Neural cell (in vitro differentiated cells): ENCODE measurements around the gene PTCH1. TPM values are rescaled to one million over a fixed set of nuclear protein-coding genes. Genes with fewer than 3 reads are reported as not detected.

Experiments
- H2AFZ ChIP-seq: fragments of 200-600, 300-800 bp; sonication (generic), shearing (Covaris generic); 2 replicates; pipeline ENCODE4 v1.6.0; 2014; ENCODE audit warnings: low read depth, mild to moderate bottlenecking, antibody characterized with exemption, low read length, moderate library complexity
- H3F3A ChIP-seq: fragments of 200-600 bp; shearing (Covaris generic); 2 replicates; pipeline ENCODE4 v1.6.1; 2016; ENCODE audit warnings: mild to moderate bottlenecking, moderate library complexity, mixed read lengths, antibody characterized with exemption, low read length; ENCODE audit not compliant: insufficient read depth, poor library complexity, severe bottlenecking
- H3K27ac ChIP-seq: fragments of 200-600, 300-800 bp; sonication (generic), shearing (Covaris generic); 2 replicates; pipeline ENCODE4 v1.5.1; 2014; ENCODE audit warnings: mild to moderate bottlenecking, low read length, moderate library complexity
- H3K27me3 ChIP-seq: fragments of 300-800, 200-600 bp; sonication (generic), shearing (Covaris generic); 2 replicates; pipeline ENCODE4 v1.6.0; 2014; ENCODE audit warnings: mild to moderate bottlenecking, low read depth, low read length, moderate library complexity; ENCODE audit not compliant: insufficient read depth
- H3K36me3 ChIP-seq: fragments of 300-800, 200-600 bp; sonication (generic), shearing (Covaris generic); 2 replicates; pipeline ENCODE4 v1.5.1; 2014; ENCODE audit warnings: mild to moderate bottlenecking, antibody characterized with exemption, low read length, moderate library complexity; ENCODE audit not compliant: insufficient read depth
- H3K4me2 ChIP-seq: fragments of 300-800, 200-600 bp; sonication (generic), shearing (Covaris generic); 2 replicates; pipeline ENCODE4 v1.6.0; 2014; ENCODE audit warnings: mild to moderate bottlenecking, low read length
- H3K4me3 ChIP-seq: fragments of 300-800, 200-600 bp; sonication (generic), shearing (Covaris generic); 2 replicates; pipeline ENCODE4 v1.5.1; 2014; ENCODE audit warnings: mild to moderate bottlenecking, low read length, moderate library complexity
- H3K79me2 ChIP-seq: fragments of 200-600 bp; shearing (Covaris generic); replicated peaks from 2 replicates; pipeline ENCODE4 v1.6.0; 2014; ENCODE audit warnings: mild to moderate bottlenecking, low read length, moderate library complexity; ENCODE audit not compliant: insufficient read depth
- H3K9ac ChIP-seq: fragments of 300-800, 200-600 bp; sonication (generic), shearing (Covaris generic); 2 replicates; pipeline ENCODE4 v1.6.1; 2016; ENCODE audit warnings: mild to moderate bottlenecking, low read length, mixed read lengths
- H3K9me2 ChIP-seq: fragments of 200-600 bp; shearing (Covaris generic); 2 replicates; pipeline ENCODE4 v1.6.1; 2016; ENCODE audit warnings: mild to moderate bottlenecking, low read length, mixed read lengths; ENCODE audit not compliant: insufficient read depth
- H3K9me3 ChIP-seq: fragments of 200-600, 300-800 bp; sonication (generic), shearing (Covaris generic); 2 replicates; pipeline ENCODE4 v1.6.1; 2016; ENCODE audit warnings: mild to moderate bottlenecking, mixed run types, low read length, moderate library complexity, mixed read lengths
- H4K20me1 ChIP-seq: fragments of 200-600 bp; shearing (Covaris generic); 2 replicates; pipeline ENCODE4 v1.6.1; 2016; ENCODE audit warnings: mild to moderate bottlenecking, mixed run types; ENCODE audit not compliant: insufficient read depth
- EP300 ChIP-seq: fragments of 450-650 bp; conservative IDR thresholded peaks from 2 replicates; pipeline ENCODE4 v1.6.1; 2014; ENCODE audit warnings: antibody characterized with exemption, mild to moderate bottlenecking, moderate library complexity; ENCODE audit not compliant: poor library complexity, severe bottlenecking
- EZH2 ChIP-seq: fragments of 200-600, 300-800 bp; shearing (Covaris generic), sonication (generic); IDR thresholded peaks from 2 replicates; pipeline ENCODE4 v1.6.1; 2014; ENCODE audit warnings: antibody characterized with exemption, low read length, borderline replicate concordance, mild to moderate bottlenecking; ENCODE audit not compliant: insufficient read depth, poor library complexity, severe bottlenecking
- MXI1 ChIP-seq: fragments of 450-650 bp; conservative IDR thresholded peaks from 2 replicates; pipeline ENCODE4 v1.6.1; 2014; ENCODE audit warnings: antibody characterized with exemption, mild to moderate bottlenecking; ENCODE audit not compliant: poor library complexity, severe bottlenecking
- POLR2AphosphoS5 ChIP-seq: IDR thresholded peaks from 2 replicates; pipeline ENCODE4 v1.6.1; 2012
- RAD21 ChIP-seq: fragments of 450-650 bp; conservative IDR thresholded peaks from 2 replicates; pipeline ENCODE4 v1.6.1; 2014; ENCODE audit warnings: antibody characterized with exemption, mild to moderate bottlenecking, moderate library complexity
- SMC3 ChIP-seq: fragments of 450-650 bp; conservative IDR thresholded peaks from 2 replicates; pipeline ENCODE4 v1.6.1; 2014; ENCODE audit warnings: antibody characterized with exemption, mild to moderate bottlenecking, moderate library complexity; ENCODE audit not compliant: poor library complexity
- TAF1 ChIP-seq: IDR thresholded peaks from 2 replicates; pipeline ENCODE4 v1.6.1; 2012; ENCODE audit warnings: low read depth
- polyA minus RNA-seq: library from RNA; depleted of rRNA, polyadenylated mRNA; stranded (reverse); fragments of >200 nt; gene quantifications from 2 replicates; pipeline ENCODE4 v1.2.3, GENCODE V29; 2014
- polyA plus RNA-seq: library from polyadenylated mRNA; depleted of rRNA; stranded (reverse); fragments of >200 nt; gene quantifications from 2 replicates; pipeline ENCODE4 v1.2.3, GENCODE V29; 2014
- TF ChIP-seq, protein P1 (sequence below): IDR thresholded peaks from 2 replicates; pipeline ENCODE4 v1.6.1; 2012; ENCODE audit warnings: borderline replicate concordance
- TF ChIP-seq, protein P2 (sequence below): fragments of 450-650 bp; IDR thresholded peaks from 2 replicates; pipeline ENCODE4 v1.5.1; 2014; ENCODE audit warnings: antibody characterized with exemption, mild to moderate bottlenecking, moderate library complexity; ENCODE audit not compliant: poor library complexity, severe bottlenecking

The PTCH1 gene
- polyA plus RNA-seq (15.6 and 20.0 TPM in 2 replicates), polyA minus RNA-seq (32.9 and 53.0 TPM in 2 replicates)

DNA sequence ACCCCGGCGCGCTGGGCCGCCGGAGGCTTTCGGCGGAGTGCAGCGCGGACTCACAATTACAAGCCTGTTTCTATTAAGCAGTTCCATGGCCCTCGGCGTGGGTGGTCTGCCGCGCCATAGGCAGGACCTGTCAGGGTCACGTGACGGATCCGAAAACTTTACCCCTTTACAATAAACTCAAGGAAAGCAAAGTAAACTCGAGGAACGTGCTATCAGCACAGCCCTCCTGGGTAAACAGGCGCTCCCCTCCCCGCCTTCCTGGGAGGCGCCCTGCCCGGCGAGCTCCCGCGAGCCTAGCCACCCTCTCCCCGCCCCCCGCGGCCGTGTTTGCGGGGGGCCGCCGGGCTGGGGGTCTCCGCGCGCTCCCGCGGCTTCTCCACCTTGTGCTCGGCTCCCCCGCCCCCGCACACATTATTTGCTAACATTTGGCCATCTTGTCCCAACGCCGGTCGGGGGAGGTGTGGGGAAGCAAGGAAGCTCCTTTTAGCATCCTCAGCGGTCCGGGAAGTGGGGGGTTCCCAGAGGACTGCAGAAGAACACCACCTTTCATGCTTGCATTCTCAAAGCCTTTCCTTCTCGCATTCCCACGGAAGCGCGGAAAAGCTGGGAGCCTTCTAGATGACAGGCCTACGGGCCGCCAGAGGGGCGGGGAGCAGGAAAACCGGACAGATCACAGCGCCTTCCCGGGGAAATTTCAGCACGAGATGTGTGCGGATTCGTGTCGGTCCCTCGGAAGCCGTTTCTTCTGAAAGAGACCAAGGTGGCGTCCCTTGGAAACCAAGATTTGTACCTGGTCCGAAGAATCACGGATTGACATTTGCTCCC, at the start of gene PTCH1:
PTCH1 (minus strand) TSS at position 238 of the 825 bp plus-strand sequence.
- H4K20me1 ChIP-seq: no peaks in the 10 kb centered on the region
- H3K4me3 ChIP-seq: peak within 1 kb of the TSS; percentile 98
- H3K9ac ChIP-seq: peak within 1 kb of the TSS; percentile 89
- H3F3A ChIP-seq: no peaks in the 10 kb centered on the region
- H3K9me2 ChIP-seq: no peaks in the 10 kb centered on the region
- TF ChIP-seq EZH2 (no peak), POLR2AphosphoS5 (peak; percentile 19), TAF1 (peak; percentile 31), SMC3 (peak; percentile 9), EP300 (no peak), RAD21 (no peak), MXI1 (peak; percentile 85)
- TF ChIP-seq, protein P1, sequence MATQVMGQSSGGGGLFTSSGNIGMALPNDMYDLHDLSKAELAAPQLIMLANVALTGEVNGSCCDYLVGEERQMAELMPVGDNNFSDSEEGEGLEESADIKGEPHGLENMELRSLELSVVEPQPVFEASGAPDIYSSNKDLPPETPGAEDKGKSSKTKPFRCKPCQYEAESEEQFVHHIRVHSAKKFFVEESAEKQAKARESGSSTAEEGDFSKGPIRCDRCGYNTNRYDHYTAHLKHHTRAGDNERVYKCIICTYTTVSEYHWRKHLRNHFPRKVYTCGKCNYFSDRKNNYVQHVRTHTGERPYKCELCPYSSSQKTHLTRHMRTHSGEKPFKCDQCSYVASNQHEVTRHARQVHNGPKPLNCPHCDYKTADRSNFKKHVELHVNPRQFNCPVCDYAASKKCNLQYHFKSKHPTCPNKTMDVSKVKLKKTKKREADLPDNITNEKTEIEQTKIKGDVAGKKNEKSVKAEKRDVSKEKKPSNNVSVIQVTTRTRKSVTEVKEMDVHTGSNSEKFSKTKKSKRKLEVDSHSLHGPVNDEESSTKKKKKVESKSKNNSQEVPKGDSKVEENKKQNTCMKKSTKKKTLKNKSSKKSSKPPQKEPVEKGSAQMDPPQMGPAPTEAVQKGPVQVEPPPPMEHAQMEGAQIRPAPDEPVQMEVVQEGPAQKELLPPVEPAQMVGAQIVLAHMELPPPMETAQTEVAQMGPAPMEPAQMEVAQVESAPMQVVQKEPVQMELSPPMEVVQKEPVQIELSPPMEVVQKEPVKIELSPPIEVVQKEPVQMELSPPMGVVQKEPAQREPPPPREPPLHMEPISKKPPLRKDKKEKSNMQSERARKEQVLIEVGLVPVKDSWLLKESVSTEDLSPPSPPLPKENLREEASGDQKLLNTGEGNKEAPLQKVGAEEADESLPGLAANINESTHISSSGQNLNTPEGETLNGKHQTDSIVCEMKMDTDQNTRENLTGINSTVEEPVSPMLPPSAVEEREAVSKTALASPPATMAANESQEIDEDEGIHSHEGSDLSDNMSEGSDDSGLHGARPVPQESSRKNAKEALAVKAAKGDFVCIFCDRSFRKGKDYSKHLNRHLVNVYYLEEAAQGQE: peak; percentile 62
- TF ChIP-seq, protein P2, sequence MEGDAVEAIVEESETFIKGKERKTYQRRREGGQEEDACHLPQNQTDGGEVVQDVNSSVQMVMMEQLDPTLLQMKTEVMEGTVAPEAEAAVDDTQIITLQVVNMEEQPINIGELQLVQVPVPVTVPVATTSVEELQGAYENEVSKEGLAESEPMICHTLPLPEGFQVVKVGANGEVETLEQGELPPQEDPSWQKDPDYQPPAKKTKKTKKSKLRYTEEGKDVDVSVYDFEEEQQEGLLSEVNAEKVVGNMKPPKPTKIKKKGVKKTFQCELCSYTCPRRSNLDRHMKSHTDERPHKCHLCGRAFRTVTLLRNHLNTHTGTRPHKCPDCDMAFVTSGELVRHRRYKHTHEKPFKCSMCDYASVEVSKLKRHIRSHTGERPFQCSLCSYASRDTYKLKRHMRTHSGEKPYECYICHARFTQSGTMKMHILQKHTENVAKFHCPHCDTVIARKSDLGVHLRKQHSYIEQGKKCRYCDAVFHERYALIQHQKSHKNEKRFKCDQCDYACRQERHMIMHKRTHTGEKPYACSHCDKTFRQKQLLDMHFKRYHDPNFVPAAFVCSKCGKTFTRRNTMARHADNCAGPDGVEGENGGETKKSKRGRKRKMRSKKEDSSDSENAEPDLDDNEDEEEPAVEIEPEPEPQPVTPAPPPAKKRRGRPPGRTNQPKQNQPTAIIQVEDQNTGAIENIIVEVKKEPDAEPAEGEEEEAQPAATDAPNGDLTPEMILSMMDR: no peak
- H3K27ac ChIP-seq: peak within 1 kb of the TSS; percentile 92
- H3K79me2 ChIP-seq: peaks cover 35% of the 10 kb centered on the region
- H3K9me3 ChIP-seq: no peaks in the 10 kb centered on the region
- peak within 1 kb of the TSS; percentile 85 for H3K4me2 ChIP-seq
- peak within 1 kb of the TSS; percentile 71 for H2AFZ ChIP-seq
- peaks cover 32% of the 10 kb centered on the region for H3K27me3 ChIP-seq
- H3K36me3 ChIP-seq: no peaks in the 10 kb centered on the region

DNA sequence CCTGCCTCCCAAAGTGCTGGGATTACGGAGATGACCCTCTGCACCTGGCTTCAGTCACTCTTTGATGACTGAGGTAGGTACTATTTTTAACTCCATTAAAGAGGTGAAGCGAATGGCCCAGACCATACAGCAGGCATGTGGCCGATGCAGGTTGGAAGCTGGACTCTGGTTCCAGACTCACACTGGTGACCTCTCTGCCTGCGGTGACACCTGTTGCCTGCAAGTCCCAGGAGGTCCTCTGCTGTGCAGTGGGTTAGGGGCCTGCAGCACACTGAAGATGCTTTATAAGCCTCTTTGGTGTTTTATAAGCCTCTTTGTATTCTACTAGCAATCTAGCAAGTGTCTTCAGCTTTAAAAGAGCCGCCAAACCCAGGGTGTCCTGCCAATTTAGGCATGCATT, 49.2 kb upstream of the PTCH1 start:
- no peak overlapping the region for H3K4me3 ChIP-seq
- no peak overlapping the region for H3K9ac ChIP-seq
- no peaks in the 10 kb centered on the region for H3K36me3 ChIP-seq
- no peaks in the 10 kb centered on the region for H4K20me1 ChIP-seq
- H3F3A ChIP-seq: no peaks in the 10 kb centered on the region
- H3K9me2 ChIP-seq: no peaks in the 10 kb centered on the region
- no peaks in the 10 kb centered on the region for H3K27me3 ChIP-seq
- no peak overlapping the region for H2AFZ ChIP-seq
- no peaks in the 10 kb centered on the region for H3K79me2 ChIP-seq
- H3K9me3 ChIP-seq: no peaks in the 10 kb centered on the region
- no peak for TF ChIP-seq SMC3
- no peak for TF ChIP-seq EP300
- TF ChIP-seq, protein P1: no peak
- TF ChIP-seq, protein P2: no peak
- TF ChIP-seq EZH2: no peak
- no peak for TF ChIP-seq TAF1
- no peak for TF ChIP-seq MXI1
- TF ChIP-seq POLR2AphosphoS5: no peak
- TF ChIP-seq RAD21: no peak
- H3K27ac ChIP-seq: no peak overlapping the region
- no peak overlapping the region for H3K4me2 ChIP-seq
